Activated gamma-delta T cell (primary cell): Measurements from ENCODE around the gene INSRR.

Experiments
- DNase-seq: peaks from one replicate; lab custom pipeline; 2025; lab: John Stamatoyannopoulos, UW

The INSRR gene

GRCh38 chr1:156894001-156894400, 35.1 kb upstream of the INSRR start:
- no peak for DNase-seq

GRCh38 chr1:156893048-156893953, 34.4 kb upstream of the INSRR start, which contains the start of gene PEAR1:
Gene PEAR1, plus strand, starts transcription at chr1:156893718. Its CDS starts 10,209 bp downstream, at chr1:156903927.
- DNase-seq: no peak

GRCh38 chr1:156892190-156893047, 33.5 kb upstream of the INSRR start:
- peak; percentile 68 for DNase-seq

- no peak for DNase-seq
Observed at GRCh38 chr1:156889802-156890580, 31.1 kb upstream of the INSRR start.

- no peak for DNase-seq
Observed at GRCh38 chr1:156887734-156888133, 28.8 kb upstream of the INSRR start.

- no peak for DNase-seq
Observed at GRCh38 chr1:156887317-156887716, 28.4 kb upstream of the INSRR start.

GRCh38 chr1:156886583-156887281, 27.8 kb upstream of the INSRR start:
- DNase-seq: no peak

- DNase-seq: no peak
Observed at GRCh38 chr1:156885880-156886355, 27.0 kb upstream of the INSRR start.

- no peak for DNase-seq
Observed at GRCh38 chr1:156885314-156885713, 26.4 kb upstream of the INSRR start.

- DNase-seq: no peak
Observed at GRCh38 chr1:156884560-156885184, 25.8 kb upstream of the INSRR start.

- no peak for DNase-seq
Observed at GRCh38 chr1:156883919-156884318, 25.0 kb upstream of the INSRR start.

- no peak for DNase-seq
Observed at GRCh38 chr1:156882543-156882942, 23.6 kb upstream of the INSRR start.

GRCh38 chr1:156881663-156882062, 22.7 kb upstream of the INSRR start:
- no peak for DNase-seq

GRCh38 chr1:156881101-156881500, 22.2 kb upstream of the INSRR start:
- no peak for DNase-seq

GRCh38 chr1:156880473-156880872, 21.6 kb upstream of the INSRR start:
- DNase-seq: no peak

- DNase-seq: no peak
Observed at GRCh38 chr1:156879876-156880275, 21.0 kb upstream of the INSRR start.

GRCh38 chr1:156877433-156878170, 18.7 kb upstream of the INSRR start:
- no peak for DNase-seq

GRCh38 chr1:156876281-156876680, 17.4 kb upstream of the INSRR start:
- DNase-seq: no peak

GRCh38 chr1:156875341-156875615, 16.4 kb upstream of the INSRR start:
- DNase-seq: no peak
